GM18508 (cell line): Measurements from ENCODE around the gene STAT1.
"Not testable (repeated sequence)": the region's sequence is repeated elsewhere in the genome, so short reads cannot be mapped to it uniquely, and the experiment has no call there.

ENCODE experiments used
- ATAC-seq: cut with Tn5 transposase; IDR thresholded peaks from one replicate; pipeline ENCODE4 v1.9.1; 2021; ENCODE audit warnings: moderate number of reproducible peaks; ENCODE audit not compliant: insufficient read depth, unreplicated experiment

The STAT1 gene

DNA sequence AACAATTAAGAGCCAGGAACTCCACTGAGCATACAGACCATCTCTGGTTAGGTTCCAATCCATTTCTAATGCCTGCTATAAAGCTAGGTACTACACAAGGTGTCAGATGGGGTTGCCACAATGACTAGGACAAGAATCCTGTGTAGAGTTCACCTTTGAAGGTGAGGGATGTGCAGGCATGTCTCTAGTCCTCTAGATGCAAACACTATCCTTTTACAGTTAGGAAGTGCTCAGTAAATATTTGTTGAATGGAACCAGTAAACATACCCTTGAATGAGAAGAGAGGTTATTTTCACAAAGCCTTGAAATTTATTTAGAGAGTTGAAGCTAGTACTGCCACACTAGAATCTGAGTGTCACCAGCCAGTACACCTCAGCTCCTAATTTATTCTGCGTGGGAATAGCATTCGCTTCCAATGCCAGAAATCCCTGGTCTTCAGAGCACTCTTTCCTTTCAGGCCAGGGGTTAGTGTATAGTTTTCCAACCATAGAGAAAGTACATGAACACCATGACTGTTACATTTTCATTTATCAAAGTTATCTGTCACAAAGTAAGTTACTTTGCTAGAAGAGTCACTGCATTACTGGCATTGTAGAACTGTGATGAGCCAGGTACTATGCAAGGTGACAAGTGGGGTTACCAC lies 48.3 kb downstream of the STAT1 start:
- no peak for ATAC-seq

DNA sequence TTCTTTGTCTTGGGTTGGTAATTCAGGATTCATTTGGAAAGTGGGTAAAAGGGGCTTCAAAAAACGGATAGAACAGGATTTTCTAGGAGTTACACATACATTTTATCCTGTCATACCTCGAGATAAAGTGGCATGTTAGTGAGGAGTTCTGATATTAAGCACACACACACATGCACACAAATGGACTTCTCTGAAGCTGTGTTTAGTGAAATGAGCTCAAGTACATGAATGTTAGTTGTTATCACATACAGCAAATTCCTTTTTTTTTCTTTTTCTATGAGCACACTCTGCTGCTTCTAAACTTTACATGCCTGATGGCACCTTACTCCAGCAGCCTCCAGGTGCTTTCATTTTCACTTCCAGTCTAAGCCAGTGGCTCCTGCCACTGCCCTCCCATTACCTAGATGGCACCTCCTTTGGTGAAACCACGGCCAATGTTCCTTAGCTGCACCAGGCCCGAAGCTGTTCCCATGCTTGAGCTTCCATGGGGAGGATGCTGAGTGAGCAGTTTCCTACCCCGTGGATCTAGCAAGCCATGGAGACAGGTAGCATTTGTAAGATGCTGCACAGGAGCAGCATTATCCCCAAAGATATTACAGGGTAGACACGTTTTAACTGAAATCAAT lies 49.7 kb downstream of the STAT1 start:
- no peak for ATAC-seq

GRCh38 chr2:190963088-190963487 lies 50.9 kb downstream of the STAT1 start:
- ATAC-seq: no peak

- no peak for ATAC-seq
Measured at GRCh38 chr2:190961918-190962487, 52.0 kb downstream of the STAT1 start.

DNA sequence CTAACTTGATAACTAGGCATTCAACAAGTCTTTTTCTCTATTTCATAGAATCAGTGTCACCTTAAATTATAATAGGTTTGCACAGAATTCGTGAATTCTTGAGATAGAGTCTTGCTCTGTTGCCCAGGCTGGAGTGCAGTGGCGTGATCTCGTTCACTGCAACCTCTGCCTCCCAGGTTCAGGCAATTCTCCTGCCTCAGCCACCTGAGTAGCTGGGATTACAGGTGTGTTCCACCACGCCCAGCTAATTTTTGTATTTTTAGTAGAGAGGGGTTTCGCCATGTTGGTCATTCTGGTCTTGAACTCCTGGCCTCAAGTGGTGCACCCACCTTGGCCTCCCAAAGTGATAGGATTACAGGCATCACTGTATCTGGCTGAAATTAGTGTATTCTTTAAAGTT lies 52.9 kb downstream of the STAT1 start:
- not testable (repeated sequence) for ATAC-seq

- ATAC-seq: no peak
Measured at GRCh38 chr2:190959911-190960788, 53.8 kb downstream of the STAT1 start.

DNA sequence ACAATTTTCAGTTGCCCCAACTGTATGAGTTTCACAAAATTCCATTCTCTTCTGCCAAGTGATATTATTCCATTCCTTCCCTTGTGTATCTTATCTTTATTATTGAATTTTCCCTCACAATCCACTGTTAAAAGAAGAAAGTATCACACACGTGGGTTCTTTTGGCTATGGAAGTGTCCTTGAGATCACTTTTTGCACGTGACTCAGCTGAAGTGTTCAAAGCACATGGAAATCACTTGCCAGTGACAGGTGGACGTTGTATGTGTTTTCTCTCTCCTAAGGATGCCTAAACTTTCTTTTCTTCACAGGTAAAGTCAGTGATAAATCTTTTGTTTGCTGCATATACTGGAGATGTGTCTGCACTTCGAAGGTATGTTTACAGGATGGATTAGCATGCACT lies 60.7 kb downstream of the STAT1 start:
- no peak for ATAC-seq

- no peak for ATAC-seq
Measured at GRCh38 chr2:190950566-190950991, 63.4 kb downstream of the STAT1 start.

DNA sequence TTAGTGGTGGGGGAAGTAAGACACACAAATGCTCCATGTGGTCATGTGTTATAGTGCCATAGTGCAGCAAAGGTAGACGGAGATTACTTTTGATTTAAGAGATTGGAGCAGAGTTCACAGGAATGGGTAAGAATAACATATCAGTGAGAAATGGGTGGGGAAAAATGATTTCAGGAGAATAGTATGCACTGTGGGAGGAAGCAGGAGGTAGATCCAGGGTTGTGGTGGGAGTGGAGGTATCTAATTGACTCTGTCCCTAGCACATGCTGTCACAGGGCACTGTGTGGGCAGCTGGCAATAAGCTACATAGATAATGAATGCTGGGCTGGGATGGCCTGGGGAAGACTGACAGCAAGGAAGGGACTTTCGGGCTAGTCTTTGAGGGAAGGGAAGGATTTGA lies 65.3 kb downstream of the STAT1 start:
- no peak for ATAC-seq

DNA sequence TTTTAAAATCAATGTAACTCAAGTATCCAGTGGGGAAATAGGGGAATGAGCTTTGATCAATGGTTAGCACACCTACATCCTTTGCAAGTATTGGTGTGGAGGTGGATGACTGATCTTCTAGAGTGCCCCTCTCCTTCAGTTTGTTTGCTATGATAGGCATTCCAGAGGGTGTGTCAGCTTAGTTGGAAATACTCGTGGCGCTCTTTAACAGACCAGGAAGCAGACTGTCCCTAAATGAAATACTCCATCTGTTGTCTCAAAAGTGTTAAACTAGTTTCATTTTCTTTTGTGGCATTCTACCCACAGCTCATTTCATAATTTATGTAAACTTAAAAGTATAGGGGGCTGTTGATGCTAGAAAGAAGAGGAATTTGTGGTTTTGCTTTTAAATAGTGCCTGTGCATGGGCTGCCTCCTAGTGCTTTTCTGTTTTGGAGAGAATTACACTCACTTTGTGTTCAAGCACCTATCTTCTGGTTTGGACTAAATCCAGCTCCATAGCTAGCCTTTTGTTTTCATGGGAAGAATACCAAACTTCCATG lies 66.2 kb downstream of the STAT1 start:
- ATAC-seq: peak; percentile 58

GRCh38 chr2:190947141-190947540 lies 66.8 kb downstream of the STAT1 start:
- no peak for ATAC-seq

DNA sequence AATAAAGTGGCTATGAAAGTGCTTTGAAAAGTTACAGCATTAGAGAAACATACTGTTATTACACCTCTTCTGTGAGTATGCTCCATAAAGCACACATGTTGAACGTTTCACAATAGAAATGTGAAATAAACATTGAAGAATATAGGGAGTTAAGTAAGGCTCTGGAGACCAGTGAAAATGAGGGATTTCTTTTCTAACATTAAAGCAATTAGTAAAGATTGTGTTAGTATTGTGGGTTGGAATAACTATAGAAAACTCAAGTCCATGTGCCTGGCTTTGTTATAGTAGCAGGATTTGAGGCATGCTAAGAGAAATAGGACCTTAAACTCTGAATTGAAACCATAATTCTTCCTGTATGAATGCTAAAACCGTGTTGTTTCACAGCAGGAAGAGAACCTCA lies 70.3 kb downstream of the STAT1 start:
- no peak for ATAC-seq

DNA sequence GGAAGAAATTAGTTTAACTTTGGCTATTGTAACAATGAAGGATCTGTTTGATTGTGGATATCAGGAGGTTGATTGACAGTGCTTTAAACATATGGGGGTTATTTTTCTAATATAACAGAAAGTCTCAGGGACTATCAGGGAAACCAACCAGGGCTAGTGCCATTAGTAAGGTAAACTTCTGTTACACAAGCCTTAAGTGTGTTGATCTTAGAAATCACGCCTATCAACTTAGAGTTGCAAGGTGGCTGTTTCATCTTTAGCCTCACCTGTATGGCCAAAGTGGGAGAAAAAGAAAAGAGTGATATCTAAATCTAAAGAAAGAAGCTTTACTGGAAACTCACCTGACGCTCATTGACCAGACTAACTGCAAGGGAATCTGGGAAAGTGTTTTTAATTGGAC lies 71.3 kb downstream of the STAT1 start:
- no peak for ATAC-seq

GRCh38 chr2:190941571-190941970 lies 72.4 kb downstream of the STAT1 start:
- ATAC-seq: no peak

- no peak for ATAC-seq
Measured at GRCh38 chr2:190940454-190940853, 73.5 kb downstream of the STAT1 start.

GRCh38 chr2:190938771-190939335 lies 75.1 kb downstream of the STAT1 start:
- no peak for ATAC-seq

- ATAC-seq: no peak
Measured at GRCh38 chr2:190935054-190935453, 78.9 kb downstream of the STAT1 start.

DNA sequence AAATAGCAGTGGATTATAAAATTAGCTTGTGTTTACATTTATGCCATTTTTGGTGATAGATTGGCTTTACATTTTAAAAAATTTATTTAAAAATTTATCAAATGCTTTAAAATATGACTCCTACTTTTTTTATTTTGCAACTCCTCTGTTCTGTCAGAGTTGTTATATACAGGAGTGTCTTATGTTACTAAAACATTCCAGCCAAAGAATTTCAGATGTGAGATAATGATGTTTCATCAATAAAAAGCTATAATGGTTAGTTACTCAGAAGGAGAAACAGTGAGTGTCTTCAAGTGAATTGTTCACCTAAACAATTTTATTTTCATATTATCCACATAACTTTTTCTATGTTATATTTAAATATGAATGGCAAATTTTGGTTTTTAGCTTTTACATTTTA lies 80.6 kb downstream of the STAT1 start:
- ATAC-seq: no peak

- no peak for ATAC-seq
Measured at GRCh38 chr2:190932514-190932913, 81.5 kb downstream of the STAT1 start.

- no peak for ATAC-seq
Measured at GRCh38 chr2:190930411-190930810, 83.6 kb downstream of the STAT1 start.
